K562 (cell line): ENCODE measurements around the gene DTL. TPM values are rescaled to one million over a fixed set of nuclear protein-coding genes. Genes with fewer than 3 reads are reported as not detected.
A peak's percentile ranks its signal among the peaks of the same experiment; 100 is the strongest.

Experiments
- CBX3 ChIP-seq, 2 experiments: IDR thresholded peaks; 1 replicate in 1 of 2; 2 replicates in 1 of 2; pipeline ENCODE4 v1.6.1; 2012; ENCODE audit warnings: inconsistent platforms in 2 of 2, low read length in 2 of 2, borderline replicate concordance in 1 of 2, control low read depth in 1 of 2
- CEBPG ChIP-seq, 3 experiments: fragments of 200-800 bp in 1 of 3; sonication (Bioruptor generic) in 1 of 3; sonication (generic) in 1 of 3; formaldehyde crosslinking in 1 of 3; IDR thresholded peaks in 2 of 3; conservative IDR thresholded peaks in 1 of 3; 2 replicates each; pipeline versions ENCODE4 v1.6.1 to v1.8.0; 2016 to 2022; ENCODE audit warnings: missing compliant biosample characterization in 2 of 3, missing genetic modification characterization in 2 of 3, mild to moderate bottlenecking in 1 of 3, missing genetic modification reagents in 1 of 3
- HINFP ChIP-seq: fragments of 450-650 bp; conservative IDR thresholded peaks from 2 replicates; pipeline ENCODE4 v1.6.1; 2016; ENCODE audit warnings: missing genetic modification characterization, low read depth, mild to moderate bottlenecking, control low read depth, missing compliant biosample characterization
- HMG20A ChIP-seq: fragments of 450-650 bp; formaldehyde crosslinking; conservative IDR thresholded peaks from 2 replicates; pipeline ENCODE4 v1.4.0; 2020; ENCODE audit warnings: mild to moderate bottlenecking, mixed read lengths
- MITF ChIP-seq: IDR thresholded peaks from 2 replicates; pipeline ENCODE4 v1.6.1; 2014; ENCODE audit warnings: antibody characterized with exemption
- NCOA6 ChIP-seq: fragments of 450-650 bp; IDR thresholded peaks from 2 replicates; pipeline ENCODE4 v1.6.1; 2017; ENCODE audit warnings: mild to moderate bottlenecking
- SPI1 ChIP-seq: IDR thresholded peaks from 2 replicates; pipeline ENCODE4 v1.6.1; 2011; ENCODE audit warnings: low read depth, low read length, control low read depth, borderline replicate concordance
- SREBF2 ChIP-seq: sonication (generic); formaldehyde crosslinking; IDR thresholded peaks from 2 replicates; pipeline ENCODE4 v1.4.0; 2020; ENCODE audit warnings: mild to moderate bottlenecking, missing genetic modification reagents
- ZNF655 ChIP-seq: fragments of 250-450 bp; sonication (Bioruptor Pico); IDR thresholded peaks from 2 replicates; pipeline ENCODE4 v1.5.0; 2021
- polyA plus RNA-seq, 8 experiments: library from polyadenylated mRNA; depleted of rRNA in 4 of 8; stranded (reverse) in 5 of 8; unstranded in 3 of 8; fragments of >200 nt; fragmentation: Nextera tagmentation in 2 of 8; fragmentation: Illumina TruSeq in 1 of 8; extraction: Ambion mirVana in 2 of 8; extraction: Trizol in 1 of 8; gene quantifications; 2 replicates each; pipeline versions ENCODE4 v1.2.1 to v1.2.3, GENCODE V29; 2011 to 2014; ENCODE audit warnings: inconsistent platforms in 1 of 8, missing spikeins in 1 of 8
- total RNA-seq, 7 experiments: library from RNA; depleted of rRNA in 6 of 7; stranded (reverse); fragments of >200 nt in 6 of 7; fragmentation: Illumina TruSeq in 2 of 7; extraction: Trizol in 2 of 7; gene quantifications; 2 replicates each; pipeline versions ENCODE4 v1.2.1 to v1.2.3, GENCODE V29; 2011 to 2021; ENCODE audit warnings: low replicate concordance in 1 of 7
- TF ChIP-seq, protein P1 (sequence below): fragments of 450-650 bp; formaldehyde crosslinking; IDR thresholded peaks from 2 replicates; pipeline ENCODE4 v1.4.0; 2022; ENCODE audit warnings: missing genetic modification characterization
- TF ChIP-seq, protein P2 (sequence below), 2 experiments: fragments of 450-650 bp in 1 of 2; sonication (generic) in 1 of 2; formaldehyde crosslinking in 1 of 2; IDR thresholded peaks; 2 replicates each; pipeline versions ENCODE4 v1.7.1 to v1.9.0; 2016 to 2022; ENCODE audit warnings: inconsistent platforms in 1 of 2, mild to moderate bottlenecking in 1 of 2, missing genetic modification reagents in 1 of 2

DTL gene
- total and polyA plus RNA-seq, 9 of the 15 experiments (the other 6 are each of a cell fraction or from before 2014, with no cell fraction given) = 38.3 to 81.0 (median 63.2) TPM

DNA sequence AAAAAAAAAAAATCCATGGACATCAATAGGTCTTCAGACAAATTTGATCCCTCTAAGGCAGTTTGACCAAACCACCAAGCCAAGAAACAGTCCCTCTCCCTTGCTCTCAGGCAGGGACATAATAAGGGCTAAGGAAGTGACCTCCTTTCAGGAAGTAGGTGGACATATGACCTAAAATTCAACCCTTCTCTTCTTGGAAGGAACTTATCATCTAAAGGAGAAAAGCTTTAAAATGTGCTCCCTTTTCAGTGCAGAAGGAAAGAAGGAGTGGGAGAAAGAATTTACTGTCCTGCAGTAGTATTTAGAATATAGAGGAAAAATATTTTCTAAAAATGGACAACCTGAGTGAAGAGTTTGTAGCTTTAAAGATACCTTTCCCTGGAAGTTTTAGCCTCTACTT is 118.1 kb downstream of the DTL start (continued):
- TF ChIP-seq SREBF2 (CRISPR knock-in tag) (no peak), NCOA6 (no peak), CEBPG (CRISPR knock-in tag; IDR thresholded peaks at IDR 0.05) (no peak), CEBPG (tag; conservative IDR thresholded peaks at IDR 0.05 in 1 of 2, IDR thresholded peaks at IDR 0.05 in 1 of 2) (no peak), CBX3 (IDR thresholded peaks at IDR 0.05; ENCODE audit: borderline replicate concordance in 1 of 2, low read length in 2 of 2) (no peak), HINFP (tag) (peak; percentile 37; the same call in 1 of the 2 replicates), HMG20A (CRISPR knock-in tag) (no peak), SPI1 (peak; percentile 67; the same call in 1 of the 2 replicates), ZNF655 (CRISPR knock-in tag) (no peak), MITF (no peak)
- TF ChIP-seq, protein P1, sequence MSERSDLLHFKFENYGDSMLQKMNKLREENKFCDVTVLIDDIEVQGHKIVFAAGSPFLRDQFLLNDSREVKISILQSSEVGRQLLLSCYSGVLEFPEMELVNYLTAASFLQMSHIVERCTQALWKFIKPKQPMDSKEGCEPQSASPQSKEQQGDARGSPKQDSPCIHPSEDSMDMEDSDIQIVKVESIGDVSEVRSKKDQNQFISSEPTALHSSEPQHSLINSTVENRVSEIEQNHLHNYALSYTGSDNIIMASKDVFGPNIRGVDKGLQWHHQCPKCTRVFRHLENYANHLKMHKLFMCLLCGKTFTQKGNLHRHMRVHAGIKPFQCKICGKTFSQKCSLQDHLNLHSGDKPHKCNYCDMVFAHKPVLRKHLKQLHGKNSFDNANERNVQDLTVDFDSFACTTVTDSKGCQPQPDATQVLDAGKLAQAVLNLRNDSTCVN = no peak
- TF ChIP-seq, protein P2, sequence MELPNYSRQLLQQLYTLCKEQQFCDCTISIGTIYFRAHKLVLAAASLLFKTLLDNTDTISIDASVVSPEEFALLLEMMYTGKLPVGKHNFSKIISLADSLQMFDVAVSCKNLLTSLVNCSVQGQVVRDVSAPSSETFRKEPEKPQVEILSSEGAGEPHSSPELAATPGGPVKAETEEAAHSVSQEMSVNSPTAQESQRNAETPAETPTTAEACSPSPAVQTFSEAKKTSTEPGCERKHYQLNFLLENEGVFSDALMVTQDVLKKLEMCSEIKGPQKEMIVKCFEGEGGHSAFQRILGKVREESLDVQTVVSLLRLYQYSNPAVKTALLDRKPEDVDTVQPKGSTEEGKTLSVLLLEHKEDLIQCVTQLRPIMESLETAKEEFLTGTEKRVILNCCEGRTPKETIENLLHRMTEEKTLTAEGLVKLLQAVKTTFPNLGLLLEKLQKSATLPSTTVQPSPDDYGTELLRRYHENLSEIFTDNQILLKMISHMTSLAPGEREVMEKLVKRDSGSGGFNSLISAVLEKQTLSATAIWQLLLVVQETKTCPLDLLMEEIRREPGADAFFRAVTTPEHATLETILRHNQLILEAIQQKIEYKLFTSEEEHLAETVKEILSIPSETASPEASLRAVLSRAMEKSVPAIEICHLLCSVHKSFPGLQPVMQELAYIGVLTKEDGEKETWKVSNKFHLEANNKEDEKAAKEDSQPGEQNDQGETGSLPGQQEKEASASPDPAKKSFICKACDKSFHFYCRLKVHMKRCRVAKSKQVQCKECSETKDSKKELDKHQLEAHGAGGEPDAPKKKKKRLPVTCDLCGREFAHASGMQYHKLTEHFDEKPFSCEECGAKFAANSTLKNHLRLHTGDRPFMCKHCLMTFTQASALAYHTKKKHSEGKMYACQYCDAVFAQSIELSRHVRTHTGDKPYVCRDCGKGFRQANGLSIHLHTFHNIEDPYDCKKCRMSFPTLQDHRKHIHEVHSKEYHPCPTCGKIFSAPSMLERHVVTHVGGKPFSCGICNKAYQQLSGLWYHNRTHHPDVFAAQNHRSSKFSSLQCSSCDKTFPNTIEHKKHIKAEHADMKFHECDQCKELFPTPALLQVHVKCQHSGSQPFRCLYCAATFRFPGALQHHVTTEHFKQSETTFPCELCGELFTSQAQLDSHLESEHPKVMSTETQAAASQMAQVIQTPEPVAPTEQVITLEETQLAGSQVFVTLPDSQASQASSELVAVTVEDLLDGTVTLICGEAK (IDR thresholded peaks at IDR 0.05) = 0 out of 2 replicates have a peak, but pooled peaks have one; percentile 25
- TF ChIP-seq, protein P2 (CRISPR knock-in tag; IDR thresholded peaks at IDR 0.05) = no peak
